ENCODE data around the gene STIP1. TPM values are rescaled to one million over a fixed set of nuclear protein-coding genes. Genes with fewer than 3 reads are reported as not detected.
A peak's percentile ranks its signal among the peaks of the same experiment; 100 is the strongest.
"Not testable (repeated sequence)": the region's sequence is repeated elsewhere in the genome, so short reads cannot be mapped to it uniquely, and the experiment has no call there.

Gene STIP1
- total RNA-seq, 1 donor from 2014 or later = 97.4 TPM

DNA sequence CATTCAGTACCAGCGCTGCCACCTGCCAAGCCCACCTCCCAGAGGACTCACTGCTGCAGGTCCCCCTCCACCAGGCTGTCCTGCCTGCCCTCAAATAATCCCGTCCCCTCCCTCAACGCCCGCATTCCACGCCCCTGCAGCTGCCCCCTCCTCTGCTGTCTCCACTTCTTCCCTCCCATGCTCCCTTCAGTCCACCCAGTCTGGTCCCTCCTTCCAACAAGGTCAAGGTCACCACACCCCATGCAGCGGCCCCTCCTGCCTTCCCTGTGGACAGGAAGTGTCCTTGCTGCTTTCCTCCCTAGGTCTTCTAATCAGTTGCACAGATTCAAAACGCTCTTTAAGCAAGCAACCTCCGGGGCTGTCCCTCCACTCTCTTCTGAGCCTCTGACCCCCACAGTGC lies 32.2 kb upstream of the STIP1 start:
- no peaks in the 10 kb centered on the region for H3K9me3 ChIP-seq (replicated peaks)
- no peak for DNase-seq
- H3K4me3 ChIP-seq = no peak overlapping the region
- H3K36me3 ChIP-seq = peaks cover 5% of the 10 kb centered on the region
- H3K27ac ChIP-seq (replicated peaks) = no peak overlapping the region
- no peaks in the 10 kb centered on the region for H3K27me3 ChIP-seq (ENCODE audit: low read depth)
- TF ChIP-seq, protein P1, sequence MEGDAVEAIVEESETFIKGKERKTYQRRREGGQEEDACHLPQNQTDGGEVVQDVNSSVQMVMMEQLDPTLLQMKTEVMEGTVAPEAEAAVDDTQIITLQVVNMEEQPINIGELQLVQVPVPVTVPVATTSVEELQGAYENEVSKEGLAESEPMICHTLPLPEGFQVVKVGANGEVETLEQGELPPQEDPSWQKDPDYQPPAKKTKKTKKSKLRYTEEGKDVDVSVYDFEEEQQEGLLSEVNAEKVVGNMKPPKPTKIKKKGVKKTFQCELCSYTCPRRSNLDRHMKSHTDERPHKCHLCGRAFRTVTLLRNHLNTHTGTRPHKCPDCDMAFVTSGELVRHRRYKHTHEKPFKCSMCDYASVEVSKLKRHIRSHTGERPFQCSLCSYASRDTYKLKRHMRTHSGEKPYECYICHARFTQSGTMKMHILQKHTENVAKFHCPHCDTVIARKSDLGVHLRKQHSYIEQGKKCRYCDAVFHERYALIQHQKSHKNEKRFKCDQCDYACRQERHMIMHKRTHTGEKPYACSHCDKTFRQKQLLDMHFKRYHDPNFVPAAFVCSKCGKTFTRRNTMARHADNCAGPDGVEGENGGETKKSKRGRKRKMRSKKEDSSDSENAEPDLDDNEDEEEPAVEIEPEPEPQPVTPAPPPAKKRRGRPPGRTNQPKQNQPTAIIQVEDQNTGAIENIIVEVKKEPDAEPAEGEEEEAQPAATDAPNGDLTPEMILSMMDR (IDR thresholded peaks at IDR 0.05; ENCODE audit: borderline replicate concordance) = no peak
- H3K4me1 ChIP-seq = peaks cover 76% of the 10 kb centered on the region
- intact Hi-C loops (cut with micrococcal nuclease) = no loop called here

- Histone ChIP-seq H3K36me3 (peaks cover 5% of the 10 kb centered on the region), H3K9me3 (replicated peaks) (no peaks in the 10 kb centered on the region), H3K4me3 (no peak overlapping the region), H3K27ac (replicated peaks) (peak overlapping the region; percentile 54), H3K27me3 (ENCODE audit: low read depth) (no peaks in the 10 kb centered on the region), H3K4me1 (peaks cover 50% of the 10 kb centered on the region)
- intact Hi-C loops (cut with micrococcal nuclease) = no loop called here
- DNase-seq = peak; percentile 71
- TF ChIP-seq, protein P1 (IDR thresholded peaks at IDR 0.05; ENCODE audit: borderline replicate concordance) = no peak
Observed at GRCh38 chr11:64156235-64157011, 29.5 kb upstream of the STIP1 start.

GRCh38 chr11:64157631-64158394 lies 28.2 kb upstream of the STIP1 start:
- H3K27ac ChIP-seq (replicated peaks) = peak overlapping the region; percentile 54
- intact Hi-C loops (cut with micrococcal nuclease) = no loop called here
- DNase-seq = no peak

DNA sequence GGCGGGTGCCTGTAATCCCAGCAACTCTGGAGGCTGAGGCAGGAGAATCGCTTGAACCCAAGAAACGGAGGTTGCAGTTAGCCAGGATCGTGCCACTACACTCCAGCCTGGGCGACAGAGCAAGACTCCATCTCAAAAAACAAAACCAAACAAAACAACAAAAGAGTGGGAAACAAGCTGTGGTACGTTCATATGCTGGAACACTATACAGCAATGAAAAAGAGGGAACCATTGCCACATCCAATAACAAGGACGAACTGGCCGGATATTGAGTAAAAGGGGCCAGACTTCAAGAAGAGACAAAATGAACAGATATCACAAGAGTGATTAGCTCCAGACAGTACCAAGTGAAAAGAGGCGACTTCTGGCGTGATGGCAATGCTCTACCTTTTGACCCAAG lies 24.9 kb upstream of the STIP1 start:
- Histone ChIP-seq H3K4me1 (peaks cover 53% of the 10 kb centered on the region), H3K27ac (replicated peaks) (no peak overlapping the region), H3K27me3 (ENCODE audit: low read depth) (no peaks in the 10 kb centered on the region), H3K4me3 (no peak overlapping the region), H3K36me3 (no peaks in the 10 kb centered on the region), H3K9me3 (replicated peaks) (no peaks in the 10 kb centered on the region)
- no peak for DNase-seq
- TF ChIP-seq, protein P1 (IDR thresholded peaks at IDR 0.05; ENCODE audit: borderline replicate concordance) = no peak
- intact Hi-C loops (cut with micrococcal nuclease) = no loop called here

More at GRCh38 chr11:64157631-64158394, 28.2 kb upstream of the STIP1 start:
- Histone ChIP-seq H3K27me3 (ENCODE audit: low read depth) (no peaks in the 10 kb centered on the region), H3K9me3 (replicated peaks) (no peaks in the 10 kb centered on the region), H3K4me3 (no peak overlapping the region), H3K36me3 (no peaks in the 10 kb centered on the region), H3K4me1 (peaks cover 40% of the 10 kb centered on the region)
- TF ChIP-seq, protein P1 (IDR thresholded peaks at IDR 0.05; ENCODE audit: borderline replicate concordance) = no peak

DNA sequence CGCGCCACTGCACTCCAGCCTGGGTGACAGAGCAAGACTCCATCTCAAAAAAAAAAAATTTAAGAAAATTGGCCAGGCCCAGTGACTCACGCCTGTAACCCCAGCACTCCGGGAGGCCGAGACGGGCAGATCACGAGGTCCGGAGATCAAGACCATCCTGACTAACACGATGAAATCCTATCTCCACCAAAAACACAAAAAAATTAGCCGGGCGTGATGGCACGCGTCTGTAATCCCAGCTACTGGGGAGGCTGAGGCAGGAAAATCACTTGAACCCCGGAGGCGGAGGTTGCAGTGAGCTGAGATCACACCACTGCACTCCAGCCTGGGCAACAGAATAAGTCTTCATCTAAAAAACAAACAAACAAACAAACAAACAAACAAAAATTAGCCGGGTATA lies 23.2 kb upstream of the STIP1 start:
- H3K27ac ChIP-seq (replicated peaks); H3K27me3 ChIP-seq (ENCODE audit: low read depth); H3K4me3 ChIP-seq; DNase-seq; intact Hi-C loops (cut with micrococcal nuclease); H3K9me3 ChIP-seq (replicated peaks); H3K36me3 ChIP-seq: not testable (repeated sequence)
- peaks cover 42% of the 10 kb centered on the region for H3K4me1 ChIP-seq

- H3K27me3 ChIP-seq (ENCODE audit: low read depth) = no peaks in the 10 kb centered on the region
- H3K4me3 ChIP-seq = peak overlapping the region; percentile 90
- no peaks in the 10 kb centered on the region for H3K36me3 ChIP-seq
- intact Hi-C loops (cut with micrococcal nuclease) = no loop called here
- no peak for DNase-seq
- H3K9me3 ChIP-seq (replicated peaks) = no peaks in the 10 kb centered on the region
- peaks cover 34% of the 10 kb centered on the region for H3K4me1 ChIP-seq
- TF ChIP-seq, protein P1 (IDR thresholded peaks at IDR 0.05; ENCODE audit: borderline replicate concordance) = no peak
- peak overlapping the region; percentile 92 for H3K27ac ChIP-seq (replicated peaks)
Observed at GRCh38 chr11:64163951-64164350, 22.0 kb upstream of the STIP1 start.
